Measurements from ENCODE around the gene GNAQ. TPM values are rescaled to one million over a fixed set of nuclear protein-coding genes. Genes with fewer than 3 reads are reported as not detected.

GNAQ gene
- total RNA-seq, 3 donors from 2014 or later (not counting 1 experiment from before 2014, with no cell fraction given), result 17.8 to 51.6 (median 24.5) TPM

DNA sequence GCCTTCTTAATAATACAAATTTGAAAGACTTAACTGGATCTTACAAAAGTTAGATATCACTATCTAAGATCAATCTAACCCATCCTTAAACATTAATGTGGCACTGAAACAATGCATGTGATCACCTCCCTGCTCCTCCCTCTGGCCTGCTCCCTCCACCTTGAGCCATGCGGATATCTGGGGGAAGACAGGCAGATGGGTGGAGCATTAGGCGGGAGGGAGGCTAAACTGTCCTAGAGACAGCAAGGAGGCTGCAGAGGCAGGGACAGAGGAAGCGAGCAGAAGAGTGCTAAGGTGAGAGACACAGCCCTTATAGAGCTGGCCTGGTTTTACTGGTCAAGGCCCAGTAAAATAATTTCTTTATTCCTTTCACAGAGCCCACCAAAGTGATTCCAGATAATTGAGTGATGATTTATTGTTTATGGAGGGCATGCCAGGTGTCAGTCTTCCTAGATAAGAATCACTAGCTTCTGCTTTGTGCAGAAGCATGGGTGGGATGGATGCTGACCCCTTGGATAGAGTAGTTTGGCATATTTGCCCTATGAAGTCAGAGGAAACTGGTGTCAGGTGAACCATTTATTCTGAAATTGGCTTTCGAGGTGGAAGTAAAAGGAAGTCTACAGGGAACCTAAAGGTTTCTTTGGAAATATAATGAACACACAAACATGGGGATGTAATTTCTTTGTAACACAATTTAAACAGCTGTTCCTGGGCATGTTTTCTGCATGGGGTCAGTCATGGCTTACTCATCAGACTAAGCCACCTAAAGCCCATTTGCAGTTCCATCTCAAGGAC is 188.3 kb downstream of the GNAQ start:
- Mint-ChIP-seq H3K36me3 (no peaks in the 10 kb centered on the region), H3K4me3 (no peak overlapping the region), H3K9me3 (no peaks in the 10 kb centered on the region), H3K27me3 (ENCODE audit: low read depth in 2 of 2) (no peaks in the 10 kb centered on the region), H3K4me1 (peaks cover 15% of the 10 kb centered on the region in 2 donors), H3K27ac (no peak overlapping the region)
- intact Hi-C loops (cut with micrococcal nuclease), result no loop called here
- no peaks in the 10 kb centered on the region for H3K4me1 ChIP-seq (ENCODE audit: control insufficient read depth, insufficient read depth, low read length)
- DNase-seq (no peak), ATAC-seq (no peak)
- WGBS (ENCODE audit: insufficient coverage), result 94% methylated on average over 4 of the region's 4 CpGs
- TF ChIP-seq, protein P1, sequence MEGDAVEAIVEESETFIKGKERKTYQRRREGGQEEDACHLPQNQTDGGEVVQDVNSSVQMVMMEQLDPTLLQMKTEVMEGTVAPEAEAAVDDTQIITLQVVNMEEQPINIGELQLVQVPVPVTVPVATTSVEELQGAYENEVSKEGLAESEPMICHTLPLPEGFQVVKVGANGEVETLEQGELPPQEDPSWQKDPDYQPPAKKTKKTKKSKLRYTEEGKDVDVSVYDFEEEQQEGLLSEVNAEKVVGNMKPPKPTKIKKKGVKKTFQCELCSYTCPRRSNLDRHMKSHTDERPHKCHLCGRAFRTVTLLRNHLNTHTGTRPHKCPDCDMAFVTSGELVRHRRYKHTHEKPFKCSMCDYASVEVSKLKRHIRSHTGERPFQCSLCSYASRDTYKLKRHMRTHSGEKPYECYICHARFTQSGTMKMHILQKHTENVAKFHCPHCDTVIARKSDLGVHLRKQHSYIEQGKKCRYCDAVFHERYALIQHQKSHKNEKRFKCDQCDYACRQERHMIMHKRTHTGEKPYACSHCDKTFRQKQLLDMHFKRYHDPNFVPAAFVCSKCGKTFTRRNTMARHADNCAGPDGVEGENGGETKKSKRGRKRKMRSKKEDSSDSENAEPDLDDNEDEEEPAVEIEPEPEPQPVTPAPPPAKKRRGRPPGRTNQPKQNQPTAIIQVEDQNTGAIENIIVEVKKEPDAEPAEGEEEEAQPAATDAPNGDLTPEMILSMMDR (IDR thresholded peaks at IDR 0.05), result no peak
- no peaks in the 10 kb centered on the region for H3K36me3 ChIP-seq (ENCODE audit: control insufficient read depth, insufficient read depth, low read length)
- H3K27ac ChIP-seq (ENCODE audit: low read length), result no peak overlapping the region
- no peaks in the 10 kb centered on the region for H3K9me3 ChIP-seq (ENCODE audit: control insufficient read depth, insufficient read depth, low read length)
- H3K27me3 ChIP-seq (ENCODE audit: control insufficient read depth, insufficient read depth, low read length), result no peaks in the 10 kb centered on the region
- H3K4me3 ChIP-seq (ENCODE audit: low read length), result no peak overlapping the region

DNA sequence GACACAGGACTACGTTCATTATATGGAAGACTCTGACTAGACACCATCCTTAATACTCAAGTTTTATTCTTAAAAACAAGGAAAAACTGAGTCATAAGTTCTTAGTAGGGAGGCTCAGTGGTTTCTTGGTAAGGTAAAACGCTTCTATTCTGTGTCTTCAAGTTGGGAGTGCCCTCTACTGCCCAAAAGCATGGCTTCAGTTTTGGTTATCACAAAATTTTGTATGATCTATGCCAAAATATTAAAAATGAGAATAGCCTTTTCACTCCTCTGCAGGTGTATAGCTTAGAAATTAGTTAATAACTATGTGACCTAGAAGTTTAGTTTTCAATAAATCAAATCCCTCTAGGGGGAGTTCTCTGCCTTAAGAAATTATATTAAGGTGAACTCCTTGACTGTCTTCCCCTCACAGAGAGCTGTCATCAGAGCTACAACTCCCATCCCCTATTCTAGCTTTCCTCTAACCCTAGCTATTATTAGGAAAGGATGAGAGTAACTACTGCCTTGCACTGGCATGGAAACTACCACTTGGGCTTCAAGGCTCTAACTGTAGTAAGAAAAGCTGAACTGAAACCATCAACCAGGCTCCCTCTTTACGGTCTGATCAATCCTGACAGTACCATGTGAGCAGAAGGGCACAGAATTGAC is 189.7 kb downstream of the GNAQ start:
- Histone ChIP-seq H3K36me3 (ENCODE audit: control insufficient read depth, insufficient read depth, low read length) (no peaks in the 10 kb centered on the region), H3K27me3 (ENCODE audit: control insufficient read depth, insufficient read depth, low read length) (no peaks in the 10 kb centered on the region), H3K27ac (ENCODE audit: low read length) (no peak overlapping the region), H3K9me3 (ENCODE audit: control insufficient read depth, insufficient read depth, low read length) (no peaks in the 10 kb centered on the region), H3K4me3 (ENCODE audit: low read length) (no peak overlapping the region), H3K4me1 (ENCODE audit: control insufficient read depth, insufficient read depth, low read length) (no peaks in the 10 kb centered on the region)
- ATAC-seq (no peak), DNase-seq (peak in 1 of 2 donors; percentile 22)
- H3K36me3 Mint-ChIP-seq, result no peaks in the 10 kb centered on the region
- no peaks in the 10 kb centered on the region for H3K9me3 Mint-ChIP-seq
- H3K27me3 Mint-ChIP-seq (ENCODE audit: low read depth in 2 of 2), result no peaks in the 10 kb centered on the region
- peaks cover under 1 to 1% of the 10 kb centered on the region in 2 donors for H3K4me1 Mint-ChIP-seq
- no peak overlapping the region for H3K27ac Mint-ChIP-seq
- TF ChIP-seq, protein P1 (IDR thresholded peaks at IDR 0.05), result peak; percentile 25
- intact Hi-C loops (cut with micrococcal nuclease), result no loop called here
- 64% methylated on average over 2 of the region's 3 CpGs for WGBS (ENCODE audit: insufficient coverage)
- H3K4me3 Mint-ChIP-seq, result no peak overlapping the region

DNA sequence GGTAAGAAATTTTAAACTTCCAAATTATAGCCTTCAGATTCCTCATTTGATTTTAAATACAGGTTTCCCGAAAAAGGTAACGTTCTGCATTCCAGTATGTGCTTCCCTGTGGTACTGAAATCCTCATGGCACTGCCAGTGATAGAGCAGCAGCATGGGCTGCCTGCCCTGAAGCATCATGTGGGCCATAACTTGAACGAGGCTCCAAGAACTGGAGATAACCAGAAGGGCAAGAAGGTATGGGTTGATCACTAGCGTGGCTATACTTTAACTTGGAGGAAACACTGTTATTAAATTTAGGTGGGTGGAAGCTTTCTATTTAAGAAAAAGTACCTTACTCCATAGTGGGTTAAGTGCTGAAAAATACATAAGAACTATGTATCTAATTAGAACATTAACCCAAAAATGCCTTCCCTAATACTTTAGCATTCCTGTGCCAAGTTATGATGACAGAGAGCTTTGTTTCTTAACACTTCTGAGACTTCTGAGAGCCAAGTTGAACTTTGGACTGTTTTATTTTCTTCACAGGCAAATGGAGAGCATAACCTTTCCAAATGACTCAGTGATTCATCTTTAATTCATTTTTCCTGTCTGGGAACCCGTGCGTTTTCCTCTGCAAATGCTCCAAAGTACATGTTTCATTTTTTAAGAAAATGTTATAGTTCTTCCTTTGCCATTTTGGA is 192.0 kb downstream of the GNAQ start:
- Mint-ChIP-seq H3K27ac (no peak overlapping the region), H3K36me3 (no peaks in the 10 kb centered on the region), H3K27me3 (ENCODE audit: low read depth in 2 of 2) (no peaks in the 10 kb centered on the region), H3K4me3 (no peak overlapping the region), H3K4me1 (no peaks in the 10 kb centered on the region), H3K9me3 (no peaks in the 10 kb centered on the region)
- Histone ChIP-seq H3K36me3 (ENCODE audit: control insufficient read depth, insufficient read depth, low read length) (no peaks in the 10 kb centered on the region), H3K27me3 (ENCODE audit: control insufficient read depth, insufficient read depth, low read length) (no peaks in the 10 kb centered on the region), H3K4me3 (ENCODE audit: low read length) (no peak overlapping the region), H3K4me1 (ENCODE audit: control insufficient read depth, insufficient read depth, low read length) (no peaks in the 10 kb centered on the region), H3K9me3 (ENCODE audit: control insufficient read depth, insufficient read depth, low read length) (no peaks in the 10 kb centered on the region), H3K27ac (ENCODE audit: low read length) (no peak overlapping the region)
- TF ChIP-seq, protein P1 (IDR thresholded peaks at IDR 0.05), result no peak
- no peak for DNase-seq
- intact Hi-C loops (cut with micrococcal nuclease), result loop anchor here (10.0 kb wide), 1 partner anchor 375 kb away; no protein-coding TSS in a partner anchor
- no peak for ATAC-seq
- 93% methylated on average over 5 of the region's 6 CpGs for WGBS (ENCODE audit: insufficient coverage)

Data from natural killer cell (primary cell).